HG02884 (cell line): ENCODE results near the gene ALDH3B1.

Source experiments
- ATAC-seq: cut with Tn5 transposase; IDR thresholded peaks from one replicate; pipeline ENCODE4 v1.9.1; 2021; ENCODE audit warnings: mild to moderate bottlenecking, moderate library complexity; ENCODE audit not compliant: unreplicated experiment

The ALDH3B1 gene

GRCh38 chr11:68042219-68043028, 32.3 kb downstream of the ALDH3B1 start:
- ATAC-seq, result no peak

DNA sequence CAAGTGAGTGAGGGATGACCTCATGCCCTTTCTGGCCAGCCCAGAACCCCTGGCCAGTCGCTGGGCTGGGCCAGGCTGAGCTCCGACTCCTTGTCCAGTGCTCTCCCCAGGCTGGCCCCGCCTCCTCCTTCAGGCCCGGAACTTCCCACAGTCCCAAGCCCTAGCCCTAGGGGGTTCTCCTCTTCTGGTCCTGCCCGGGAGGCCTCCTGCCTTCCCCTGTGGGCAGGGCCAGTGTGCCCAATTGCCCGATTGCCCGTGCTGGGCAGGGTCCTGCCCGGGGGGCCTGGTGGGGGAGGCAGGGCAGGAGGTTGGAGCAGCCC, 32.9 kb downstream of the ALDH3B1 start:
- no peak for ATAC-seq

GRCh38 chr11:68043349-68044144, 33.4 kb downstream of the ALDH3B1 start:
- ATAC-seq, result no peak

DNA sequence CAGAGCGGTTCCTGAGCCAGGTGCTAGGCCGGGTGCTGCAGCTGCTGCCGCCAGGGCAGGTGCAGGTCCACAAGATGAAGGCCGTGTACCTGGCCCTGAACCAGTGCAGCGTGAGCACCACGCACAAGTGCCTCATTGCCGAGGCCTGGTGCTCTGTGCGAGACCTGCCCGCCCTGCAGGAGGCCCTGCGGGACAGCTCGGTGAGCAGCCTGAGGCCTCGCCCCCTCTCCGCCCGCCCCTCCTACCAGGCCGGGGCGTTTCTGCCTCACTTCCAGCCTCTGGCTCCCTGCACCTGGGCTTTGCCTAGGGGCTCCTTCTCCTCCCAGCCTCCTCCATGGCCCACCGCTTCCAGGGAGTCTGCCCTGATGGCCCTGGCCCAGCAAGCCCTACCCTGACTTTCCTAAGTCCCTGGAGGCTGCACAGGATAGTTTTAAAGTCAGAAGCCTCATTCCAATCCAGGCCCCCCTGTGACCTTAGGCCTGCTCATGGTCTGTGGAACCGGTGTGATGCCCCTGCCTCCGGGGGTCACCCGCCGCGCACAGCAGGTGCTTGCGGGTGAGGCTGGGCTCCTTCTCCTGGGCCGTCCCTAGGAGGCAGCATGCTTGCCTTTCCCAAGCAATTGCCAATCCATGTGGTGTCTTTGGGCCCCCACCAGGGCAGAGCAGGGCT, 34.2 kb downstream of the ALDH3B1 start:
- ATAC-seq, result no peak

DNA sequence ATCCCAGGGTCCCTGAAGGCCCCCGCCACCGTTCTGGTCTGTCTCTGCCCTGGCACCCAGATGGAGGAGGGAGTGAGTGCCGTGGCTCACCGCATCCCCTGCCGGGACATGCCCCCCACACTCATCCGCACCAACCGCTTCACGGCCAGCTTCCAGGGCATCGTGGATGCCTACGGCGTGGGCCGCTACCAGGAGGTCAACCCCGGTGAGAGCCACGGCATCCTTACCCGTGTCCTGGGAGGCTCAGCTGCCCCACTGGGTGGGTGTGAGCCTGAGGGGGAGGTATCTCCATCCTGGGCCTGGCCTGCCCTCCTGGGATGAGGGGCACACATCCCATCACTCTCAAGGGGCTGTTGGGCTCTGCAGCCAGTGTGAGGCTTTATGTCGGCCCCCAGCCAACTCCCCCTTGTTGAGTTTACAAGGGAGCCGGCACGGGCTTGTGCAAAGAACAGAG, 34.8 kb downstream of the ALDH3B1 start:
- ATAC-seq, result no peak

GRCh38 chr11:68047437-68048290, 37.5 kb downstream of the ALDH3B1 start:
- no peak for ATAC-seq

GRCh38 chr11:68048681-68049508, 38.8 kb downstream of the ALDH3B1 start:
- no peak for ATAC-seq

- no peak for ATAC-seq
Measured at GRCh38 chr11:68049509-68050370, 39.6 kb downstream of the ALDH3B1 start.

DNA sequence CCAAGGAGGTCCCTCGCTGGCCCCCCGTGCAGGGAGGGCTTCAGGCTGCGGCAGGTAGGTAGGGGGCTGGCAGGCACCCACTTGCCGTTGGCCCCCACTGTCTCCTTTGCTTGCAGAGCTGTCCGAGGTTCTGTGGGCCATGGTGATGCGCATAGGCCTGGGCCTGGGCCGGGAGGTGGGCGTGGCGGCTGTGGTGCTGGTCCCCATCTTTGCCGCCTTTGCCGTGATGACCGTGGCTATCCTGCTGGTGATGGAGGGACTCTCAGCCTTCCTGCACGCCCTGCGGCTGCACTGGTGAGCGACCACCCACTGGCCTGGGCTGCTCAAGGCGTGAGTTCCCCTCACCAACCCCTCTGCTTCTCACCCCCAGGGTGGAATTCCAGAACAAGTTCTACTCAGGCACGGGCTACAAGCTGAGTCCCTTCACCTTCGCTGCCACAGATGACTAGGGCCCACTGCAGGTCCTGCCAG, 40.3 kb downstream of the ALDH3B1 start:
- no peak for ATAC-seq

- no peak for ATAC-seq
Measured at GRCh38 chr11:68051191-68052136, 41.3 kb downstream of the ALDH3B1 start.

- no peak for ATAC-seq
Measured at GRCh38 chr11:68052137-68052873, 42.2 kb downstream of the ALDH3B1 start.

- no peak for ATAC-seq
Measured at GRCh38 chr11:68053117-68053516, 43.0 kb downstream of the ALDH3B1 start.

- no peak for ATAC-seq
Measured at GRCh38 chr11:68053981-68054812, 44.1 kb downstream of the ALDH3B1 start.

- ATAC-seq, result no peak
Measured at GRCh38 chr11:68056317-68057285, 46.5 kb downstream of the ALDH3B1 start.

DNA sequence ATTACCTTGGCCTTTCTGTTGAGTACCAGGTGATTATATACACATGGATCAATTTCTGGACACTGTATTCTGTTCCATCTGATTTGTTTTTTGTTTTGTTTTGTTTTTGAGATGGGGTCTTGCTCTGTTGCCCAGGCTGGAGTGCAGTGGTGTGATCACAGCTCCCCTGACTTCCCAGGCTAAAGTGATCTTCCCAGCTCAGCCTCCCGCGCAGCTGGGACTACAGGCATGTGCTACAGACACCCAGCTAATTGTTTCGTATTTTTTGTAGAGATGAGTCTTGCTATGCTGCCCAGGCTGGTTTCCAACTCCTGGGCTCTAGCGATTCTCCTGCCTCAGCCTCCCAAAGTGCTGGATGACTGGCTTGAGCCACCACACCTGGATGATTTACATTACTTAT, 47.7 kb downstream of the ALDH3B1 start:
- ATAC-seq, result no peak
